ENCODE measurements around the gene LONP2.

LONP2 gene

GRCh38 chr16:48405907-48406306 lies 161.8 kb downstream of the LONP2 start:
- DNase-seq = no peak

All from CD4-positive, alpha-beta T cell treated with Interleukin-6 for 4 hours (primary cell).